Endothelial cell of umbilical vein (primary cell): ENCODE measurements around the gene ESRRB.

ENCODE experiments used
- GATA2 ChIP-seq: IDR thresholded peaks from 2 replicates; pipeline ENCODE4 v1.7.0; 2011; ENCODE audit warnings: low read depth, mild to moderate bottlenecking, moderate library complexity, mixed read lengths, low read length; ENCODE audit not compliant: insufficient read length, insufficient read depth
- JUN ChIP-seq: IDR thresholded peaks from 2 replicates; pipeline ENCODE4 v1.6.1; 2011; ENCODE audit warnings: borderline replicate concordance, low read depth; ENCODE audit not compliant: insufficient read length, insufficient read depth
- MYC ChIP-seq: IDR thresholded peaks from one replicate; pipeline ENCODE4 v1.6.1; 2011; ENCODE audit warnings: mild to moderate bottlenecking, low read depth, low read length
- POLR2A ChIP-seq: IDR thresholded peaks from 2 replicates; pipeline ENCODE4 v1.6.1; 2012; ENCODE audit warnings: low read depth, mild to moderate bottlenecking, control low read depth, low read length
- TF ChIP-seq, protein P1 (sequence below), 2 donors: IDR thresholded peaks; 1 replicate in 1 of 2; 2 replicates in 1 of 2; pipeline ENCODE4 v1.5.1; 2011; ENCODE audit warnings: low read length in 2 of 2, mild to moderate bottlenecking in 2 of 2, moderate library complexity in 2 of 2, control low read depth in 1 of 2, inconsistent platforms in 1 of 2, low read depth in 1 of 2; ENCODE audit not compliant: insufficient read depth in 1 of 2; ENCODE audit errors: extremely low read depth in 1 of 2
- TF ChIP-seq, protein P2 (sequence below): IDR thresholded peaks from 2 replicates; pipeline ENCODE4 v1.6.1; 2011; ENCODE audit not compliant: insufficient read depth, insufficient read length

DNA sequence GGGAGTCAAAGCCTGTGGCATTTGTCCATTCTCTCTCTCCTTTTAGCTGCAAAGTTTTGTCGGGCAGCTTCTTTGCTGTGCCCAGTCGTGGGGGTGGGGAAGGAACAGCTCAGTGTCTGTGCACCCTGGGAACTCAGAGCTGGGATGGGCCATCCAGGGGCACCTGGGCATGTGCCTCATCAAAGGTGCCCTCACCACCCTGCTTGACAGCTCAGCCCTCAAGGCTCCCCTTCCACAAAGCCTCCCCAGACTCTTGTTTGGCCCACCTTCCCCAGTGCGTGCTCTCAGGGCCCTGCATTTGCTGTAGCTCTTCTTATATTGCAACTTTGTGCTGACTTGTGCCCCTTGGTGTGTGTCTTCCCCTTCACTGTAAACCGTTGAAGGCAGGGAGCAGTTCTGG is 112.6 kb downstream of the ESRRB start:
- TF ChIP-seq, protein P1, sequence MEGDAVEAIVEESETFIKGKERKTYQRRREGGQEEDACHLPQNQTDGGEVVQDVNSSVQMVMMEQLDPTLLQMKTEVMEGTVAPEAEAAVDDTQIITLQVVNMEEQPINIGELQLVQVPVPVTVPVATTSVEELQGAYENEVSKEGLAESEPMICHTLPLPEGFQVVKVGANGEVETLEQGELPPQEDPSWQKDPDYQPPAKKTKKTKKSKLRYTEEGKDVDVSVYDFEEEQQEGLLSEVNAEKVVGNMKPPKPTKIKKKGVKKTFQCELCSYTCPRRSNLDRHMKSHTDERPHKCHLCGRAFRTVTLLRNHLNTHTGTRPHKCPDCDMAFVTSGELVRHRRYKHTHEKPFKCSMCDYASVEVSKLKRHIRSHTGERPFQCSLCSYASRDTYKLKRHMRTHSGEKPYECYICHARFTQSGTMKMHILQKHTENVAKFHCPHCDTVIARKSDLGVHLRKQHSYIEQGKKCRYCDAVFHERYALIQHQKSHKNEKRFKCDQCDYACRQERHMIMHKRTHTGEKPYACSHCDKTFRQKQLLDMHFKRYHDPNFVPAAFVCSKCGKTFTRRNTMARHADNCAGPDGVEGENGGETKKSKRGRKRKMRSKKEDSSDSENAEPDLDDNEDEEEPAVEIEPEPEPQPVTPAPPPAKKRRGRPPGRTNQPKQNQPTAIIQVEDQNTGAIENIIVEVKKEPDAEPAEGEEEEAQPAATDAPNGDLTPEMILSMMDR (IDR thresholded peaks at IDR 0.05; ENCODE audit: extremely low read depth in 1 of 2, insufficient read depth in 1 of 2, low read depth in 1 of 2, low read length in 2 of 2), result no peak
- no peak for TF ChIP-seq JUN
- no peak for TF ChIP-seq POLR2A
- no peak for TF ChIP-seq GATA2
- TF ChIP-seq, protein P2, sequence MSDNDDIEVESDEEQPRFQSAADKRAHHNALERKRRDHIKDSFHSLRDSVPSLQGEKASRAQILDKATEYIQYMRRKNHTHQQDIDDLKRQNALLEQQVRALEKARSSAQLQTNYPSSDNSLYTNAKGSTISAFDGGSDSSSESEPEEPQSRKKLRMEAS, result no peak
- TF ChIP-seq MYC, result no peak
